ENCODE results near the gene FAM78A.

The FAM78A gene

DNA sequence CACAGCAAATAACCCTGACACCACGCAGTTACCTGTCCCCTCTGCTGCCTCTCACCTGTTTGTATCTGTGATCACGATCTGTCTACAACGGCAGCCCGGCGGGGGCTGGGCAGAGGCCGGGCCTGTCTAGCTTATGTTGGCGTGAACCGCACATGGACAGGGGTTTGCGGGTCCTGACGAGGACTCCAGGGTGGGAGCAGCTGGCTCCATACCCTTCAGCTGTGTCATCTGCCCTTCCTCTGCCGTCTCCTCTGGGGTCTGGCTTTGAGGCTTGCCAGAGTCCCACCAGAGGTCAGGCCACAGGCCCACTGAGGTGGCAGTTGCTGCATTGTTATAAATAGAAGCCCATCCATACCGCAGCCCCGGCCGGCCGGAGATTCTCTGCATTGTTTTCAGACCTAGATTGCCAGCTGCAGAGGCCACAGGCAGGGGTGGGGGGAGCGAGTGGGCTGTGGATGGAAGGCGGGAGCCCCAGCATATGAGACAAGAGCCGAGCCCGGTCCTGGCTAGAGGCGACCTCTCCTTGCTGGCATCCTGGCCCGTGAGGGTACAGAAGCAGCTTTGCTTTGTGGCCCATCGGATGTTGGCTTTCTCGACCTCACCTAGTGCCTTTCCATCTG is 37.8 kb downstream of the FAM78A start:
- ChIA-PET POLR2A (interaction anchor here (0.5 kb wide), 1 partner anchor 1149 kb away, joined by 3 read pairs; no protein-coding TSS in a partner anchor), CTCF (interaction anchor here (1.0 to 1.5 kb wide), 2 partner anchors 14 to 99 kb away, joined by 3 read pairs; no protein-coding TSS in a partner anchor)
- no peak for DNase-seq (ENCODE audit: low read depth, low spot score)
- H3K4me3 ChIP-seq (ENCODE audit: low read depth, low read length) = no peak overlapping the region
- TF ChIP-seq CTCF (IDR thresholded peaks at IDR 0.05; ENCODE audit: insufficient read depth, low read length, missing control alignments) = no peak

DNA sequence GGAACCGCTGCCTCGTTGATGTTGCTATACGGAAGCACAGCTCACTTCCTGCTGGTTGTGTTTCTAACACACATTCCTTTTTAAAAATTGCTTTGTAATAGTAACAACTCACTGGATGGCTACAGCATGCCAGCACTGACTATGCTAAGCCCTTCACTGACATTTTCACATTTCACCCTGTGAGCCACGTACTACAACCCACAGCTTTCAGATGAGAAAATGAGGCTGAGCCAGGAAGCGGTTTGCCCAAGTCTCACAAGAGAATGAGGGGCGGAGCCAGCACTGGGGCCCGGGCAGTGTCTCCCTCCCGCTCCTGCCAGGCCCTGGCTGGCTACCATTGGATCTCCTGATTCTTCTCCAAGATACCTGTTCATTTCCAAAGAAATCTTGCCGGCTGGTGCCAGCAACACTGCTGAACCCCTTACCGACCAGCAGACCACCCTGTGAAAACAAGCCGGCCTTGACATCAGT is 38.3 kb downstream of the FAM78A start:
- no peak for TF ChIP-seq CTCF (IDR thresholded peaks at IDR 0.05; ENCODE audit: insufficient read depth, low read length, missing control alignments)
- H3K4me3 ChIP-seq (ENCODE audit: low read depth, low read length) = no peak overlapping the region
- POLR2A ChIA-PET = interaction anchor here (0.6 kb wide), 1 partner anchor 18 kb away, joined by 4 read pairs; no protein-coding TSS in a partner anchor
- DNase-seq (ENCODE audit: low read depth, low spot score) = peak; percentile 67
- CTCF ChIA-PET = interaction anchor here (1.0 to 1.5 kb wide), 2 partner anchors 15 to 99 kb away, joined by 3 read pairs; no protein-coding TSS in a partner anchor

- no peak for DNase-seq (ENCODE audit: low read depth, low spot score)
- TF ChIP-seq CTCF (IDR thresholded peaks at IDR 0.05; ENCODE audit: insufficient read depth, low read length, missing control alignments) = no peak
- no peak overlapping the region for H3K4me3 ChIP-seq (ENCODE audit: low read depth, low read length)
- ChIA-PET POLR2A (interaction anchor here (0.6 kb wide), 1 partner anchor 19 kb away, joined by 4 read pairs; no protein-coding TSS in a partner anchor), CTCF (interaction anchor here (1.0 to 1.5 kb wide), 2 partner anchors 16 to 100 kb away, joined by 3 read pairs; no protein-coding TSS in a partner anchor)
These were observed 39.0 kb downstream of the FAM78A start for GRCh38 chr9:131237291-131237690.

DNA sequence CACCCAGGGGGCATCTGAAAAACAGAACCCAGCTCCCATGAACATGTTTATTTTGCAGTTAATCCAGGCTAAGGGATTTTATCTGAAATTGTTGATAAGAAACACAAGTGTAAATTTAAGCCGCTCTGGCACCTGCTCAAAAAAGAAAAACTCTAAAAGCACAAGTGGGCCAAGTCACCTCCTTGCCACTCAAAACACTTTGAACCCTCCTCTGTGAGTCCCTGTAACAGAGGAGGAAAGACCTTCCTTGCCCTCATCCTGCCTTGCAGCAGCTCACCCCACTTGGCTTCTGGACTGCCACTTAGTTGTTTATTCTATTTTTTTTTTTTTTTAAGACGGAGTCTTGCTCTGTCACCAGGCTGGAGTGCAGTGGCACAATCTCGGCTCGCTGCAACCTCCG is 39.5 kb downstream of the FAM78A start:
- ChIA-PET CTCF (no interaction called here), POLR2A (no interaction called here)
- TF ChIP-seq CTCF (IDR thresholded peaks at IDR 0.05; ENCODE audit: insufficient read depth, low read length, missing control alignments) = no peak
- DNase-seq (ENCODE audit: low read depth, low spot score) = no peak
- no peak overlapping the region for H3K4me3 ChIP-seq (ENCODE audit: low read depth, low read length)

DNA sequence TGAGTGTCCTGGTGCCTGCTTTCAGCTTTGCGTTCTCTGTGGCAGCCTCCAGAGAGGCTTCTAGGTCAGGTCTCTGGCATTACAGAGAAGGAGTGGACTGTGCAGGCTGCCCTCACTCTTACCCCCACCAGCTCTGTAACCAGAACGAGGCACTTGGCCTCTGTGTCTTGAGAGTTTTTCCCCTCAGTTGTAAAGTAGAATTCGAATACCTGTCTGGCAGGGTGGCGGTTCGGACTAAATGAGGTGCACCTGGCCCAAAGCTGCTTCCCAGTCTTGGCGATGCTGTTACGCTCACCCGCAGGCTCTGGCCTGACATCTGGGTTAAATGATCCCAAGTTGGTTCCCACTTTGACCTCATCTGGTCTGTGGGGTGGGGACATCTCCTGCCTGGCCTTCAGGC is 40.1 kb downstream of the FAM78A start:
- no peak for TF ChIP-seq CTCF (IDR thresholded peaks at IDR 0.05; ENCODE audit: insufficient read depth, low read length, missing control alignments)
- POLR2A ChIA-PET = no interaction called here
- DNase-seq (ENCODE audit: low read depth, low spot score) = no peak
- CTCF ChIA-PET = no interaction called here
- no peak overlapping the region for H3K4me3 ChIP-seq (ENCODE audit: low read depth, low read length)

DNA sequence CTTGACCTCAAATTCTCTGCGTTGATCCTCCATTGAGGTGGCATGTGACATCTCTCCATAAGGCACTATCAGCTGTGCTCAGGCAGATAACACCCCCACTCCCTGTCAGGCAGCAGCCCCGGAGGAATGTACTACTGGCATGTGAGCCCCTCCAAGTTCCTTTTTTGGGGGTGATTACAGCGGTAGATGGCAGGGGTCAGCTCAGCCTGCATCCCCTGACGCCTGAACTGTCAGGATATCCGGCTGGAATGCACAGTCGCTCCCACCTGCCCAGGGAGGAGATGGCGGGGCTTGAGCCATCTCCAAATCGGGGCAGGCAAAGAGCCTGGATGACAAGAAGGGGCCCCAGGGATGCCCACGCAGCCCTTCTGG is 40.8 kb downstream of the FAM78A start:
- no peak for DNase-seq (ENCODE audit: low read depth, low spot score)
- ChIA-PET CTCF (no interaction called here), POLR2A (no interaction called here)
- no peak overlapping the region for H3K4me3 ChIP-seq (ENCODE audit: low read depth, low read length)
- no peak for TF ChIP-seq CTCF (IDR thresholded peaks at IDR 0.05; ENCODE audit: insufficient read depth, low read length, missing control alignments)

Data from AG04449 (cell line).